Measurements from ENCODE around the gene GARS1.
"Not testable (repeated sequence)": the region's sequence is repeated elsewhere in the genome, so short reads cannot be mapped to it uniquely, and the experiment has no call there.

Gene GARS1

DNA sequence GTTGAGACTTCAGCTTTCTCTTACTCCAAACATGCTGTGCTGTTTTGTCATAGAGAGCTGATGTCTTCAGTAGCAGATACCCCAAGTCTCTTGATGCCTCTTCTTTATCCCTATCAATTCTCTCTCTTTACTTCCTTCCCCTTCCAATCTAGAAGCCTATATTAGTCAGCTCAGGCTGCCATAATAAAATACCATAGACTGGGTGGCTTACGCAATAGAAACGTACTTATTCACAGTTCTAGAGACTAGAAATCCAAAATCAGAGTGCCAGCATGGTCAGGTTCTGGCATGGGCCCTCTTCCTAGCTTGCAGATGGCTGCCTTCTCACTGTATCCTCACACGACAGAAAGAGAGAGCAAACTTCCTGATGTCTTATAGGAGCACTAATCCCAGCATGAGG is 9.0 kb upstream of the GARS1 start:
- peak in 2 of 11 experiments; percentile 22 to 29; a peak in 1 of 22 replicates for TF ChIP-seq Cebpa-rat (IDR thresholded peaks at IDR 0.05)
- no peak overlapping the region for H3K27ac ChIP-seq
- H3K27me3 ChIP-seq = no peaks in the 10 kb centered on the region
- H3K9me3 ChIP-seq (replicated peaks in 1 of 11) = peaks cover 33 to 50% (median 41%) of the 10 kb centered on the region in 11 experiments
- peaks cover 0 to 11% (median 0%) of the 10 kb centered on the region in 10 experiments; a peak in 8 of 20 replicates for H3K4me1 ChIP-seq
- H3K4me3 ChIP-seq = no peak overlapping the region
- H4K20me1 ChIP-seq = peaks cover 0 to 14% (median 0%) of the 10 kb centered on the region in 11 experiments; a peak in 2 of 22 replicates
- H3K9ac ChIP-seq = no peak overlapping the region
- H3K36me3 ChIP-seq = peaks cover 66 to 84% (median 73%) of the 10 kb centered on the region in 11 experiments
- peak overlapping the region in 3 of 11 experiments; percentile 36 to 40 (median 39); a peak in 4 of 22 replicates for H3K4me2 ChIP-seq

DNA sequence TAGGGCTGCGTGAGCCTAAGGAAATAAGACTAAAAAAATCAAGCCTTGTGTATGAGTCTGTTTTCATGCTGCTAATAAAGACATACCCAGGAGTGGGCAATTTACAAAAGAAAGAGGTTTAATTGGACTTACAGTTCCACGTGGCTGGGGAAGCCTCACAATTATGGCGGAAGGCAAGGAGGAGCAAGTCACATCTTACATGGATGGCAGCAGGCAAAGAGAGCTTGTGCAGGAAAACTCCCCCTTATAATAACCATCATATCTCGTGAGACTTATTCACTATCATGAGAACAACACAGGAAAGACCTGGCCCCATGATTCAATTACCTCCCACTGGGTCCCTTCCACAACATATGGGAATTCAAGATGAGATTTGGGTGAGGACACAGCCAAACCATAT is 7.1 kb upstream of the GARS1 start:
- H3K9ac ChIP-seq, H3K4me3 ChIP-seq, H3K27ac ChIP-seq, H3K4me2 ChIP-seq, H3K27me3 ChIP-seq: not testable (repeated sequence)
- Histone ChIP-seq H3K36me3 (peaks cover 47 to 66% (median 55%) of the 10 kb centered on the region in 11 experiments), H3K4me1 (peaks cover 0 to 16% (median 0%) of the 10 kb centered on the region in 10 experiments; a peak in 8 of 20 replicates), H3K9me3 (replicated peaks in 1 of 11) (peaks cover 20 to 34% (median 28%) of the 10 kb centered on the region in 11 experiments), H4K20me1 (peaks cover 0 to 14% (median 0%) of the 10 kb centered on the region in 11 experiments; a peak in 2 of 22 replicates)

DNA sequence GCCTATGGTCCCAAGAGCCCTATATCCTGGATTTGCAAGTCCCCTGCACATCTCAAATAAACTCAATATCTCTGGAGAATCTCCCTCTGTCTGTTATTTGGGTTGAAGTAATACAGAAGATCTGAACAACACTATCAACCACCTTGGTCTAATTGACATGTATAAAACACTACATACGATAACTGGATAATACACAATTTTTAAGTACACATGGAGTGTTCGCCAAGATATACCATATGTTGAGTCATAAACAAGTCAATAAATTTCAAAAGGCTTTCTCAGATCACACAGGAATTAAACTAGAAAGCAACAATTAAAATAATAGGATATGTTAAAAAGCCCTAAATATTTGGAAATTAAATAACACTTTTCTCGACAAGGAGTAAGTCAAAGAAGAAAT is 5.6 kb upstream of the GARS1 start:
- Histone ChIP-seq H3K27me3 (no peaks in the 10 kb centered on the region), H4K20me1 (peaks cover 0 to 14% (median 0%) of the 10 kb centered on the region in 11 experiments; a peak in 2 of 22 replicates), H3K36me3 (peaks cover 33 to 50% (median 39%) of the 10 kb centered on the region in 11 experiments), H3K4me2 (no peak overlapping the region), H3K4me1 (peaks cover 5 to 25% (median 10%) of the 10 kb centered on the region in 10 experiments; a peak in 17 of 20 replicates), H3K9me3 (replicated peaks in 1 of 11) (peaks cover 18 to 24% (median 21%) of the 10 kb centered on the region in 11 experiments), H3K4me3 (no peak overlapping the region), H3K27ac (no peak overlapping the region), H3K9ac (no peak overlapping the region)
- TF ChIP-seq Cebpa-rat (IDR thresholded peaks at IDR 0.05) = no peak

DNA sequence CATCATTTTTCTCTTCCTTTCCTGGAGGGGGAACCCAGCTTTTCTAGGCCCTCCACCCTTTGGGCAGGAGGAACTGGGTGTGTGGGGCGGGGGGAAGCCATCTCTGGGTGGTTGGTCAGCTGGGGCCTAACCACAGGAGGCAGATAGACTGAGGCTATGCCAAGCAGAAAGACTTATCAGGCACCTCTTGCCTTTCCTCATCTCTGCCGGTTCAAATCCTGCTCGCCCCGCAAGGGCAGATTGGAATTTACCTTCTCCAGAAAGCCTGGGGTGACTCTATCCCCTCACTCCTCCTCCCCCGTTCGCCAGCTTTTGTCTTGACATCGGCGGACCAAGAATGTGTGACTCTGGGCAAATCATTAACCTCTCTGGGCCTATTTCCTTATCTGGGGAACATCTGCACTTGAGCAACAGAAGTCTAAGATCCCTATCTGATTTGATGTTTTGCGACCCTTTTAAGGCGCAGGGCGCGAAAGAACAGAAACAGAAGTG is 584 bp upstream of the GARS1 start:
- H4K20me1 ChIP-seq = peaks cover 26 to 42% (median 38%) of the 10 kb centered on the region in 11 experiments; a peak in 20 of 22 replicates
- peaks cover 17 to 40% (median 28%) of the 10 kb centered on the region in 10 experiments for H3K4me1 ChIP-seq
- peaks cover 12 to 25% (median 20%) of the 10 kb centered on the region in 11 experiments; a peak in 21 of 22 replicates for H3K36me3 ChIP-seq
- peak overlapping the region; percentile 84 to 100 (median 94) for H3K4me3 ChIP-seq
- H3K27me3 ChIP-seq = no peaks in the 10 kb centered on the region
- H3K27ac ChIP-seq = peak overlapping the region; percentile 93 to 99 (median 96)
- TF ChIP-seq Cebpa-rat (IDR thresholded peaks at IDR 0.05) = no peak
- H3K4me2 ChIP-seq = peak overlapping the region; percentile 78 to 99 (median 92)
- peak overlapping the region; percentile 90 to 99 (median 96) for H3K9ac ChIP-seq
- peaks cover 0 to under 1% (median 0%) of the 10 kb centered on the region in 11 experiments; a peak in 3 of 22 replicates for H3K9me3 ChIP-seq (replicated peaks in 1 of 11)

DNA sequence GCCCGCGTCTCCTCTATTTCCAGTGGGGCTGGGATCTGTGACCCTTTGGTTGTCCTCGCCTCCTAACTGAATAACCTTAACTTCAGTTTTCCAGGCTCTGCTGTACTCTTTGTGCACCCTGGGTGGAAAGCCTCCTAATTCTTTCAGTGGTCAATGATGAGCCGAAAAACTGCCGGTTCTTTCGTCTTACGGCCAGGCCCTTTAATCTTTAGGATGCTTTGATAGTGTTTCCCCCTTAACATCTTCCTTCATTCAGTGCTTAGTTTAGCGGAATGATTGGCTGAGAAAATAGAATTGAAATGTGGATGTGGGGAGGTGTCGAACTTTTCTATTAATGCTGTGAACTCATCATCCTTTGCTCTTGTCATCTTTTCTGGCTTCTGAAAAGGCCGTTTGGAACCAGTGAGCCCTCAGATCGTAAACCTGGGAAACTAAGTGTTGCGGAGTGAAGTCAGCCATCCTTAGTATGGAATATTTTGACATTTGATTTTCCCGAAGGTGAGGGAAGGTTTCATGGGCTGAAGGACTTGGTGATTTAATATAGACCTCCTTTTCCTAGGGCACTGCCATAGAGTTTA is 847 bp downstream of the GARS1 start:
- Histone ChIP-seq H3K36me3 (peaks cover 26 to 39% (median 34%) of the 10 kb centered on the region in 11 experiments), H3K4me3 (peak overlapping the region; percentile 84 to 100 (median 94)), H3K4me1 (peaks cover 17 to 40% (median 28%) of the 10 kb centered on the region in 10 experiments), H4K20me1 (peaks cover 29 to 57% (median 50%) of the 10 kb centered on the region in 11 experiments; a peak in 20 of 22 replicates), H3K9me3 (replicated peaks in 1 of 11) (no peaks in the 10 kb centered on the region), H3K9ac (peak overlapping the region; percentile 90 to 99 (median 96)), H3K27ac (peak overlapping the region; percentile 93 to 99 (median 96)), H3K27me3 (no peaks in the 10 kb centered on the region), H3K4me2 (peak overlapping the region; percentile 85 to 98 (median 91))
- no peak for TF ChIP-seq Cebpa-rat (IDR thresholded peaks at IDR 0.05)

DNA sequence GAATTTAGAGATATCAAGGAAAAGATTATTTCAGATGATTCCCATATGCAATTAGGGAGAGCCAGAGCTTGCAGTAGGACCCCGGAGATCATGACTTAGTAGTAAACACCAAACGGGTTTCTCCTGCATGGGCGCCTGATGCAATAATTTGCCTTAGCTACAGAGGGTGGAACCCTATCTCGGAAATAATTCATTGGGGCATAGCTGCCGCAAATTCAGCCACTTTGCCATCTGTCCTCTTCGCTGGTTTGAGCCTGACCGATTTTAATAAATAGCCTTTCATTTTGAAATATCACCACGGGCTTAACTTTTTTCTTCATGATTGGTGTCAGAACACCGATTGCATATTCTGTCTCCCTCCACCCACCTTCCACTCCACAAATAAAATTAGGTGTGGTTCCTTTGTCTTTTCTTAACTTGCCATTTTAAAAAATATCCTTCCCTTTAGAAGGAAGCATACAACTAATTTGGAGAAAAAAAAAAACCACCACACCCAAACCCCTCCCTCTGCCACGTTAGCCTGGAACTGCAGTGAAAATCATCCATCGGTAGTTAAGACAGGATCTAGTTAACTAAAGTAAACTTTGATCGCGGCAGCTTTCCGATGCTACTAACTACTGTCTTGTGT is 1.4 kb downstream of the GARS1 start:
- H3K4me3 ChIP-seq = peak overlapping the region; percentile 84 to 100 (median 94)
- H3K9ac ChIP-seq = peak overlapping the region; percentile 90 to 99 (median 96)
- H3K9me3 ChIP-seq (replicated peaks in 1 of 11) = no peaks in the 10 kb centered on the region
- H3K27me3 ChIP-seq = no peaks in the 10 kb centered on the region
- peak overlapping the region; percentile 93 to 99 (median 96) for H3K27ac ChIP-seq
- H3K36me3 ChIP-seq = peaks cover 32 to 45% (median 40%) of the 10 kb centered on the region in 11 experiments
- H4K20me1 ChIP-seq = peaks cover 29 to 63% (median 50%) of the 10 kb centered on the region in 11 experiments; a peak in 20 of 22 replicates
- peak overlapping the region; percentile 85 to 98 (median 91) for H3K4me2 ChIP-seq
- TF ChIP-seq Cebpa-rat (IDR thresholded peaks at IDR 0.05) = peak in 4 of 11 experiments; percentile 20 to 57 (median 36); a peak in 2 of 22 replicates
- peaks cover 17 to 40% (median 28%) of the 10 kb centered on the region in 10 experiments for H3K4me1 ChIP-seq

DNA sequence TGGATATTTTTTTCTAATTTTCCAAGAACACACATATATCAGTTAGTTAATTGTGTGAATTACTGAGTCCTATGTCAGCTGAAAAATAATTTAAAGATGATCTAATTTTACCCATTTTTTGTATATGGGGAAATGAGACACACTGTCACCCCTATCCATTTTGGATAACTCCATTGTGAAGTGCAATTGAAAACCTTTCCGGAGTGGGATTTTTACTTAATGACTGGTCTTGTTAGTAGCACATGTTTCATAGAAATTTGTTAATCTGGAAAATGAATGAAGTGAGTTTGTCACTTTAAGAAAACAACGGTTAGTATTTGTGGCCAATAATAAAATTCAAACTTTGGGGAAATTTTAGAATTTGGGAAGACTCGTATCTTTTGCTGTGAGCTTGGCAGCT is 2.0 kb downstream of the GARS1 start:
- H3K4me2 ChIP-seq = peak overlapping the region; percentile 85 to 98 (median 91)
- TF ChIP-seq Cebpa-rat (IDR thresholded peaks at IDR 0.05) = no peak
- H3K36me3 ChIP-seq = peaks cover 38 to 51% (median 46%) of the 10 kb centered on the region in 11 experiments
- peak overlapping the region in 6 of 11 experiments; percentile 93 to 99 (median 96); a peak in 9 of 22 replicates for H3K27ac ChIP-seq
- peak overlapping the region; percentile 90 to 99 (median 96); a peak in 18 of 22 replicates for H3K9ac ChIP-seq
- H3K4me1 ChIP-seq = peaks cover 17 to 40% (median 28%) of the 10 kb centered on the region in 10 experiments
- no peaks in the 10 kb centered on the region for H3K27me3 ChIP-seq
- peak overlapping the region; percentile 84 to 100 (median 94) for H3K4me3 ChIP-seq
- peaks cover 29 to 69% (median 53%) of the 10 kb centered on the region in 11 experiments; a peak in 20 of 22 replicates for H4K20me1 ChIP-seq
- no peaks in the 10 kb centered on the region for H3K9me3 ChIP-seq (replicated peaks in 1 of 11)

DNA sequence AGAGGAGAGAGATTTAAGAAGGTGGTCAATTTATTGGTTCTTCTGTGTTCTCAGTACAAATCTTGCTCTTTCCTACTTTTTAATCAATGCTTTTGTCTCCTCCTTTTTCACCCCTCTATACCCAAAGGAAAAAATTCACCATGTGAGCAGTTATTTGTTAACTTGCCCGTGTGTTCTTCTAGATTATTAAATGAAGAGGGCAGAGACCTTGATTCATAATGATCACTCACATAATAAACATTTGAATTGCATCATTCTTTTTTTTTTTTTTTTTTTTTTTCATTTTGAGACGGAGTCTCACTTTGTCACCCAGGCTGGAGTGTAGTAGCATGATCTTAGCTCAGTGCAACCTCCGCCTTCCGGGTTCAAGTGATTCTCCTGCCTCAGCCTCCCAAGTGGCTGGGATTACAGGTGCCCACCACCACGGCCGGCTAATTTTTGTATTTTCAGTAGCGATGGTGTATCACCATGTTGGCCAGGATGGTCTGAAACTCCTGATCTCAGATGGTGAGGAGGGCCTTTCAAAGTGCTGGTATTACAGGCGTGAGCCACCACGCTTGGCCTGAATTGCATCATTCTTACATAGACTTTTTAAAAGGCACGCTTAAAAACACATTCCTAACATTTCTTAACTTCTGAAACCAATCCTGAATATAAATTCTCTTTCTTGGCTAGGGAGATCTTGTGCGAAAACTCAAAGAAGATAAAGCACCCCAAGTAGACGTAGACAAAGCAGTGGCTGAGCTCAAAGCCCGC is 3.6 kb downstream of the GARS1 start:
- H3K4me2 ChIP-seq = peak overlapping the region in 5 of 11 experiments; percentile 85 to 96 (median 86); a peak in 9 of 22 replicates
- H3K9ac ChIP-seq = no peak overlapping the region; a peak in 2 of 22 replicates
- peaks cover 54 to 67% (median 62%) of the 10 kb centered on the region in 11 experiments for H3K36me3 ChIP-seq
- H4K20me1 ChIP-seq = peaks cover 35 to 84% (median 66%) of the 10 kb centered on the region in 11 experiments; a peak in 20 of 22 replicates
- no peaks in the 10 kb centered on the region for H3K27me3 ChIP-seq
- peaks cover 17 to 30% (median 25%) of the 10 kb centered on the region in 10 experiments for H3K4me1 ChIP-seq
- no peak overlapping the region; a peak in 1 of 22 replicates for H3K27ac ChIP-seq
- TF ChIP-seq Cebpa-rat (IDR thresholded peaks at IDR 0.05) = no peak
- H3K9me3 ChIP-seq (replicated peaks in 1 of 11) = no peaks in the 10 kb centered on the region
- 0 out of 20 replicates have a peak overlapping the region, but pooled peaks of 1 of the 10 experiments have one; percentile 84 for H3K4me3 ChIP-seq
